AG04450 (cell line): Measurements from ENCODE around the gene CNOT6. TPM values are rescaled to one million over a fixed set of nuclear protein-coding genes. Genes with fewer than 3 reads are reported as not detected.

ENCODE experiments used
- CTCF ChIA-PET: fragments of 300-600, 350-600 bp; formaldehyde crosslinking; extraction: SDS; loops from one replicate; lab custom pipeline; 2022; ENCODE audit warnings: antibody characterized with exemption, inconsistent platforms; lab: Charles Lee
- POLR2A ChIA-PET: fragments of 350-600 bp; formaldehyde crosslinking; extraction: SDS; loops from one replicate; lab custom pipeline; 2021; ENCODE audit warnings: antibody characterized with exemption, inconsistent platforms; lab: Yijun Ruan, JAX
- DNase-seq: peaks from one replicate; pipeline ENCODE4 v3.0.0-alpha.2; 2011; ENCODE audit warnings: low read depth, low spot score
- H3K27ac ChIP-seq: one replicate; pipeline ENCODE4 v1.5.1; 2012; ENCODE audit warnings: low read depth, low read length, control low read depth
- H3K27me3 ChIP-seq: one replicate; pipeline ENCODE4 v1.6.0; 2012; ENCODE audit warnings: low read length; ENCODE audit not compliant: control insufficient read depth, insufficient read depth
- H3K4me3 ChIP-seq: 2 replicates; pipeline ENCODE4 v1.5.1; 2011; ENCODE audit warnings: mild to moderate bottlenecking, low read depth, low read length, control low read depth
- H3K9me3 ChIP-seq: 2 replicates; pipeline ENCODE4 v1.5.1; 2012; ENCODE audit warnings: low read length; ENCODE audit not compliant: control insufficient read depth, insufficient read depth
- CTCF ChIP-seq: IDR thresholded peaks from 2 replicates; pipeline ENCODE4 v1.5.1; 2011; ENCODE audit warnings: low read depth, low read length, control low read depth, inconsistent platforms
- polyA plus RNA-seq: library from polyadenylated mRNA; depleted of rRNA; stranded (reverse); fragments of >200 nt; gene quantifications from 2 replicates; pipeline ENCODE4 v1.2.3, GENCODE V29; 2011

Gene CNOT6
- polyA plus RNA-seq, 1 experiment = 21.5 TPM

- no peak overlapping the region for H3K27ac ChIP-seq
- no peak for TF ChIP-seq CTCF
- no peaks in the 10 kb centered on the region for H3K27me3 ChIP-seq
- H3K9me3 ChIP-seq = no peaks in the 10 kb centered on the region
- ChIA-PET CTCF (no interaction called here), POLR2A (no interaction called here)
- no peak for DNase-seq
- no peak overlapping the region for H3K4me3 ChIP-seq
Measured at GRCh38 chr5:180568914-180569313, 74.7 kb downstream of the CNOT6 start.

DNA sequence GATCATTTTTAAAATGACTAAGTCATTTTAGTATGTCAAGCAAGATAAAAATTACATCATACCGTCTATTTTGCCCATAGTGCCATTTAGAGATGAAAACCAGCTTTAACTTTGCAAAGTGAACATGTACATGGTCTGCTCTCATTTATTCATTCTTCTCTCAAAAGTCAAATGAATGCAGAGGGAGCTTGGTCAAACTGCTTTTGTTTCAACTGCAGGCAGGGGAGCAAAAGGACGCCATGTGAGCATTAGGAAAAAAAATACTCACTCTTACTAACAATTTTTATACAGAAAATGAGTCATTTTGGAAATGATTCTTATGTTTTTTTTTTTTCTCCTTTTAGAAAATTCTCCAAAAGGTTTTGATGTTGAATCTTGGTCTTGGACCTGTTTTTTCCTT, 81.4 kb downstream of the CNOT6 start:
- Histone ChIP-seq H3K27ac (no peak overlapping the region), H3K9me3 (no peaks in the 10 kb centered on the region), H3K4me3 (no peak overlapping the region), H3K27me3 (no peaks in the 10 kb centered on the region)
- DNase-seq = no peak
- POLR2A ChIA-PET = no interaction called here
- CTCF ChIA-PET = interaction anchor here (1.1 to 1.5 kb wide), 2 partner anchors 14 to 31 kb away, joined by 3 read pairs; no protein-coding TSS in a partner anchor
- TF ChIP-seq CTCF = no peak

GRCh38 chr5:180580681-180581080, 86.5 kb downstream of the CNOT6 start:
- peaks cover 7% of the 10 kb centered on the region; the same call in 1 of the 2 replicates for H3K9me3 ChIP-seq
- POLR2A ChIA-PET = no interaction called here
- DNase-seq = no peak
- no peaks in the 10 kb centered on the region for H3K27me3 ChIP-seq
- CTCF ChIA-PET = no interaction called here
- no peak overlapping the region for H3K4me3 ChIP-seq
- no peak overlapping the region for H3K27ac ChIP-seq
- no peak for TF ChIP-seq CTCF

DNA sequence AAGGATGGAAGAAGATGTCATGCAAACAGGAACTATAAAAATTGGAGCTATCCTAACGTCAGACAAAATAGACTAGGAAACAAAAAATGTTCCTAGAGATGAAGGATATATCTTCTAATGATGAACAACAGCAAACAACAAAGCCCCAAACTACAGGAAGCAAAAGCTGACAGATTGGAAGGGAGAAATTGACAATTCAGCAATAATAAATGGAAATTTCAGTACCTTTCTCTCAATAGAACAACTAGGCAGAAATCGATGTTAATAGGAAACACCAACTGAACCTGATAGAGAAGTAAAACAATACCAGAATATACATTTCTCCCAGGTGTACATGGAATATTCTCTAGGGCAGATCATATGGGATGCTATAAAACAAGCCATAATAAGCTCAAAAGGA, 89.6 kb downstream of the CNOT6 start:
- H3K27ac ChIP-seq = no peak overlapping the region
- no peak for TF ChIP-seq CTCF
- CTCF ChIA-PET = interaction anchor here (0.5 kb wide), 1 partner anchor 381 kb away, joined by 3 read pairs; no protein-coding TSS in a partner anchor

GRCh38 chr5:180586204-180586603, 92.0 kb downstream of the CNOT6 start:
- no peak for DNase-seq
- peaks cover 16% of the 10 kb centered on the region for H3K27me3 ChIP-seq
- TF ChIP-seq CTCF = no peak
- no peak overlapping the region for H3K27ac ChIP-seq
- H3K4me3 ChIP-seq = no peak overlapping the region
- peaks cover 7% of the 10 kb centered on the region; the same call in 1 of the 2 replicates for H3K9me3 ChIP-seq
- POLR2A ChIA-PET = no interaction called here
- CTCF ChIA-PET = no interaction called here

More for the DNA sequence above, 89.6 kb downstream of the CNOT6 start:
- Histone ChIP-seq H3K27me3 (peaks cover 1% of the 10 kb centered on the region), H3K4me3 (no peak overlapping the region), H3K9me3 (peaks cover 7% of the 10 kb centered on the region; the same call in 1 of the 2 replicates)
- no peak for DNase-seq
- POLR2A ChIA-PET = no interaction called here
